Upper lobe of left lung (tissue), 4 donors: ENCODE measurements around the gene MAPK8IP1.

ENCODE experiments used
- EP300 ChIP-seq, 4 donors: sonication (generic); formaldehyde crosslinking; IDR thresholded peaks; one replicate each; pipeline ENCODE4 v1.5.1; 2017; ENCODE audit warnings: antibody characterized with exemption in 4 of 4, control low read depth in 2 of 4
- POLR2A ChIP-seq, 4 donors: fragments of 450-650 bp; IDR thresholded peaks; one replicate each; pipeline ENCODE4 v1.5.1; 2016 to 2017; ENCODE audit warnings: antibody characterized with exemption in 4 of 4, mild to moderate bottlenecking in 2 of 4
- POLR2AphosphoS5 ChIP-seq, 2 donors: sonication (generic); formaldehyde crosslinking; IDR thresholded peaks; one replicate each; pipeline ENCODE4 v1.5.1; 2017; ENCODE audit warnings: antibody characterized with exemption in 2 of 2
- TF ChIP-seq, protein P1 (sequence below), 6 experiments: fragments of 450-650 bp in 4 of 6; fragments of 200-600 bp in 2 of 6; sonication (generic) in 2 of 6; IDR thresholded peaks; one replicate each; pipeline ENCODE4 v1.5.1; 2016 to 2019; ENCODE audit warnings: antibody characterized with exemption in 6 of 6

DNA sequence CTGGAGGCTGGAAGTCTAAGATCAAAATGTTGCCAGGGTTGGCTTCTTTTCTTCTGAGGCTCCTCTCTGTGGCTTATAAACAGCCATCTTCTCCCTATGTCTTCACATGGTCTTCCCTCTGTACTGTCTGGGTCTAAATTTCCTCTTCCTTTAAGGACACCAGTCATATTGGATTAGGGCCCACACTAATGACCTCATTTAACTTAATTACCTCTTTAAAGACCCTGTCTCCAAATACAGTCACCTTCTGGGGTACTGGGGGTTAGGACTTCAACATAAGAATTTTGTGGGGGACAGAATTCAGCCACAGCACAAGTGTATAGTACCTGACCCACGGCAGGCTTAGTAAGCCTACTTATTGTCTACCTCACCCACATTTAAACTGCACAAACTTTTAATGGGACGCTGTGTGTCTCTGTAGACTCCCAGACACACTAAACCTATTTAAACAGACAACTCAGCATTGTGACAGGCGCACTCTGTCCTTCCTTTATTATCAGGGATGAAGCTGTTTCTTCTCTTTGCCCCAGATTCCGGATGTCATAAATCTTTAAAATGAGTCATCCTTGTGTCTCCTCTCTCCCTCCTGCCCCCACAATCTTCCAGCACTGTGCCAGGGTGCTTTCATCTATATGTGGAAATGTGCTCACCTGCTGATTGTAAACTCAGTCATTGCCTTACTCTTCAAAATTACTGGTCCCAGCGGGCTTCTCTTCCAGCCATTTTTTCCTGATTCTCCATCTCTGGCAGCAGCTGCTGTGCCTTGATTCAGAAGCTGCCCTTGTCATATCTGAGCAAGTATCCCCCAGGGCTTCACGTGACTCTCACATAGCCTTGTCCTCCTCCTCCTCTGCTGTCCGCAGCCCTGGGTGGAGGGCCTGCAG, 5.4 kb upstream of the MAPK8IP1 start:
- TF ChIP-seq, protein P1, sequence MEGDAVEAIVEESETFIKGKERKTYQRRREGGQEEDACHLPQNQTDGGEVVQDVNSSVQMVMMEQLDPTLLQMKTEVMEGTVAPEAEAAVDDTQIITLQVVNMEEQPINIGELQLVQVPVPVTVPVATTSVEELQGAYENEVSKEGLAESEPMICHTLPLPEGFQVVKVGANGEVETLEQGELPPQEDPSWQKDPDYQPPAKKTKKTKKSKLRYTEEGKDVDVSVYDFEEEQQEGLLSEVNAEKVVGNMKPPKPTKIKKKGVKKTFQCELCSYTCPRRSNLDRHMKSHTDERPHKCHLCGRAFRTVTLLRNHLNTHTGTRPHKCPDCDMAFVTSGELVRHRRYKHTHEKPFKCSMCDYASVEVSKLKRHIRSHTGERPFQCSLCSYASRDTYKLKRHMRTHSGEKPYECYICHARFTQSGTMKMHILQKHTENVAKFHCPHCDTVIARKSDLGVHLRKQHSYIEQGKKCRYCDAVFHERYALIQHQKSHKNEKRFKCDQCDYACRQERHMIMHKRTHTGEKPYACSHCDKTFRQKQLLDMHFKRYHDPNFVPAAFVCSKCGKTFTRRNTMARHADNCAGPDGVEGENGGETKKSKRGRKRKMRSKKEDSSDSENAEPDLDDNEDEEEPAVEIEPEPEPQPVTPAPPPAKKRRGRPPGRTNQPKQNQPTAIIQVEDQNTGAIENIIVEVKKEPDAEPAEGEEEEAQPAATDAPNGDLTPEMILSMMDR (IDR thresholded peaks at IDR 0.05): no peak
- TF ChIP-seq POLR2A (IDR thresholded peaks at IDR 0.05) (no peak), POLR2AphosphoS5 (IDR thresholded peaks at IDR 0.05) (no peak), EP300 (IDR thresholded peaks at IDR 0.05) (no peak)
